Measurements from ENCODE around the gene BTBD9. TPM values are rescaled to one million over a fixed set of nuclear protein-coding genes. Genes with fewer than 3 reads are reported as not detected.

BTBD9 gene
- total and polyA plus RNA-seq, 2 donors (not counting 3 experiments of a cell fraction or from before 2014, with no cell fraction given): 4.9 to 15.0 TPM

DNA sequence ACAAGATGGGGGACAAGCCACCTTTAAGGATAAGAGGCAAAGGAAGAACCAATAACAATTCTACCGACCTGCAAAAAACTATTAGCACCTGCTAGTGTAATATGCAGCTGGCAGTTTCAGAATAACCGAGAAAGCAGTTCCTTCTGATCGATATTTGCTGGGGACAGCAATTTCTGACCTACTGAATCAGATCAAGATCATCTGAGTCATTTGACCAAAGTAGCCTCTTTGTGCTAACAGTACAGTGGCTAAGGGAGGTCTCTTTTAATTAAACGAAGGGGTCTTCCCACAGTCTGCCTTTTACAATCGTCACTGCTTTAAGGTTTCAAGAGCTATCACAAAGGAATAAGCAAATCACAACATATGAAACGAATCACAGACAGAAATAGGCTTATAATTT lies 318.9 kb downstream of the BTBD9 start:
- TF ChIP-seq, protein P1, sequence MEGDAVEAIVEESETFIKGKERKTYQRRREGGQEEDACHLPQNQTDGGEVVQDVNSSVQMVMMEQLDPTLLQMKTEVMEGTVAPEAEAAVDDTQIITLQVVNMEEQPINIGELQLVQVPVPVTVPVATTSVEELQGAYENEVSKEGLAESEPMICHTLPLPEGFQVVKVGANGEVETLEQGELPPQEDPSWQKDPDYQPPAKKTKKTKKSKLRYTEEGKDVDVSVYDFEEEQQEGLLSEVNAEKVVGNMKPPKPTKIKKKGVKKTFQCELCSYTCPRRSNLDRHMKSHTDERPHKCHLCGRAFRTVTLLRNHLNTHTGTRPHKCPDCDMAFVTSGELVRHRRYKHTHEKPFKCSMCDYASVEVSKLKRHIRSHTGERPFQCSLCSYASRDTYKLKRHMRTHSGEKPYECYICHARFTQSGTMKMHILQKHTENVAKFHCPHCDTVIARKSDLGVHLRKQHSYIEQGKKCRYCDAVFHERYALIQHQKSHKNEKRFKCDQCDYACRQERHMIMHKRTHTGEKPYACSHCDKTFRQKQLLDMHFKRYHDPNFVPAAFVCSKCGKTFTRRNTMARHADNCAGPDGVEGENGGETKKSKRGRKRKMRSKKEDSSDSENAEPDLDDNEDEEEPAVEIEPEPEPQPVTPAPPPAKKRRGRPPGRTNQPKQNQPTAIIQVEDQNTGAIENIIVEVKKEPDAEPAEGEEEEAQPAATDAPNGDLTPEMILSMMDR (IDR thresholded peaks at IDR 0.05; ENCODE audit: extremely low read depth in 1 of 2, insufficient read depth in 1 of 2, low read depth in 1 of 2, low read length in 2 of 2): no peak
- POLR2A ChIA-PET: no interaction called here
- Histone ChIP-seq H2AFZ (ENCODE audit: low read depth, low read length) (no peak overlapping the region), H4K20me1 (replicated peaks; ENCODE audit: control insufficient read depth, extremely low read depth, insufficient read depth, low read length) (no peaks in the 10 kb centered on the region), H3K27me3 (ENCODE audit: control insufficient read depth in 2 of 2, insufficient read depth in 2 of 2, low read length in 2 of 2) (no peaks in the 10 kb centered on the region), H3K9ac (replicated peaks; ENCODE audit: extremely low read depth, insufficient read depth, low read length) (no peak overlapping the region), H3K36me3 (ENCODE audit: control insufficient read depth in 2 of 2, extremely low read depth in 1 of 2, insufficient read depth in 2 of 2, low read length in 2 of 2) (no peaks in the 10 kb centered on the region), H3K4me3 (replicated peaks in 1 of 3; ENCODE audit: insufficient read depth in 1 of 3, low read depth in 1 of 3, low read length in 3 of 3) (no peak overlapping the region), H3K4me1 (ENCODE audit: control insufficient read depth, extremely low read depth, insufficient read depth, low read length) (no peaks in the 10 kb centered on the region), H3K4me2 (ENCODE audit: insufficient read depth, low read length) (no peak overlapping the region), H3K27ac (ENCODE audit: insufficient read depth, low read depth, low read length) (no peak overlapping the region), H3K9me3 (replicated peaks; ENCODE audit: control insufficient read depth, insufficient read depth, low read length) (no peaks in the 10 kb centered on the region), H3K79me2 (ENCODE audit: control insufficient read depth, insufficient read depth, low read length) (no peaks in the 10 kb centered on the region), H3K9me1 (replicated peaks; ENCODE audit: control insufficient read depth, extremely low read depth, insufficient read depth, low read length) (no peaks in the 10 kb centered on the region)
- DNase-seq (ENCODE audit: low read depth, low spot score): no peak
- dilution Hi-C loops (cut with MboI; ENCODE audit: extremely low pct_ligation_motif_present, low sequenced_read_pairs): no loop called here
- intact Hi-C loops (cut with micrococcal nuclease): no loop called here
- no TSS peak for BruUV-seq (replicated peaks)
- CTCF ChIA-PET: no interaction called here
- no peak for FAIRE-seq

DNA sequence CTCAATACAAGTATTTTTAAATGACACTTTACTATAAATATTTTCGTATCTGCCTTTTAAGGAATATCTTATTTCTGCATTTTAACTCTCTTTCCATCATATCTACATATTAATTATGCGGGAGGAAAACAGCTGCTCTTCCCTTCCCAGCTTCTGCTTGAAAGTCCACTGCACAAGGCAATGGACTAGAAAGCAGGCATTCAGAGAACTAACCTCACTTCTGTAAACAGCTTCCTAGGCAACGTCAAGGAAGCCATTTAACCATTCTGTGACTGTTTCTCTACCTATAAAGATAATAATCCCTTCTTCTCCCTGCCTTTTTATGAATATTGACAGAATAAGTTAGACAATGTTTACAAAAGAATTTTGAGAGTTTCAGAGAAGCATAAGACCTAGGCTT lies 319.4 kb downstream of the BTBD9 start:
- TF ChIP-seq, protein P1 (IDR thresholded peaks at IDR 0.05; ENCODE audit: extremely low read depth in 1 of 2, insufficient read depth in 1 of 2, low read depth in 1 of 2, low read length in 2 of 2): no peak
- Histone ChIP-seq H3K4me2 (ENCODE audit: insufficient read depth, low read length) (no peak overlapping the region), H3K36me3 (ENCODE audit: control insufficient read depth in 2 of 2, extremely low read depth in 1 of 2, insufficient read depth in 2 of 2, low read length in 2 of 2) (no peaks in the 10 kb centered on the region), H3K9me3 (replicated peaks; ENCODE audit: control insufficient read depth, insufficient read depth, low read length) (no peaks in the 10 kb centered on the region), H3K27ac (ENCODE audit: insufficient read depth, low read depth, low read length) (no peak overlapping the region), H3K9me1 (replicated peaks; ENCODE audit: control insufficient read depth, extremely low read depth, insufficient read depth, low read length) (no peaks in the 10 kb centered on the region), H3K9ac (replicated peaks; ENCODE audit: extremely low read depth, insufficient read depth, low read length) (no peak overlapping the region), H4K20me1 (replicated peaks; ENCODE audit: control insufficient read depth, extremely low read depth, insufficient read depth, low read length) (no peaks in the 10 kb centered on the region), H3K79me2 (ENCODE audit: control insufficient read depth, insufficient read depth, low read length) (no peaks in the 10 kb centered on the region), H2AFZ (ENCODE audit: low read depth, low read length) (no peak overlapping the region), H3K4me3 (replicated peaks in 1 of 3; ENCODE audit: insufficient read depth in 1 of 3, low read depth in 1 of 3, low read length in 3 of 3) (no peak overlapping the region), H3K27me3 (ENCODE audit: control insufficient read depth in 2 of 2, insufficient read depth in 2 of 2, low read length in 2 of 2) (no peaks in the 10 kb centered on the region), H3K4me1 (ENCODE audit: control insufficient read depth, extremely low read depth, insufficient read depth, low read length) (no peaks in the 10 kb centered on the region)
- dilution Hi-C loops (cut with MboI; ENCODE audit: extremely low pct_ligation_motif_present, low sequenced_read_pairs): no loop called here
- ChIA-PET CTCF (no interaction called here), POLR2A (no interaction called here)
- DNase-seq (ENCODE audit: low read depth, low spot score): no peak
- no TSS peak for BruUV-seq (replicated peaks)
- no peak for FAIRE-seq
- intact Hi-C loops (cut with micrococcal nuclease): no loop called here

Measured in endothelial cell of umbilical vein (primary cell).